Measurements from ENCODE around the gene FYN.

The FYN gene

DNA sequence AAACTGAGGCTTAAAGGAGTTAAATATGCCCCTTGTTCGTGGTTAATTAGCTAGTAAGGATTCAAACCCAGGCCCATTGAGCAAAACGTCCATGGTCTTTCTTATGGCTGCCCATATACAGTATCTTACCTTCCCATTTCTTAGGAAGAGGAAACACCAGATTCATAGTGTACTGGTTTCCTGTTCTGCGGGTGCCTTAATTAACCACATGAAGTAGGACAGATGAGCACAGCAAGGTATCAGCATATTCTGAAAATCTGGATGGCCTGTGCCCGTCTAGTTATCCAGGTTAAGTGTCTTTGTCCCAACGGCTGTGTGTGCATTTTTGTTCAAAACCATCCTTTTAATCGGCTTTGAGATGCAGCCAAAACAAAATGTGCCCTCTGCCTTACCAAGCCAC lies 174.1 kb downstream of the FYN start:
- intact Hi-C loops (cut with DNase I; ENCODE audit: low total_unique reads): no loop called here
- Histone ChIP-seq H3K27me3 (no peaks in the 10 kb centered on the region), H3K4me1 (no peaks in the 10 kb centered on the region), H3K36me3 (peaks cover 0 to 35% (median 18%) of the 10 kb centered on the region in 3 donors), H3K9me3 (no peaks in the 10 kb centered on the region), H3K4me3 (no peak overlapping the region), H3K27ac (no peak overlapping the region)
- no peak for DNase-seq
- TF ChIP-seq, protein P1, sequence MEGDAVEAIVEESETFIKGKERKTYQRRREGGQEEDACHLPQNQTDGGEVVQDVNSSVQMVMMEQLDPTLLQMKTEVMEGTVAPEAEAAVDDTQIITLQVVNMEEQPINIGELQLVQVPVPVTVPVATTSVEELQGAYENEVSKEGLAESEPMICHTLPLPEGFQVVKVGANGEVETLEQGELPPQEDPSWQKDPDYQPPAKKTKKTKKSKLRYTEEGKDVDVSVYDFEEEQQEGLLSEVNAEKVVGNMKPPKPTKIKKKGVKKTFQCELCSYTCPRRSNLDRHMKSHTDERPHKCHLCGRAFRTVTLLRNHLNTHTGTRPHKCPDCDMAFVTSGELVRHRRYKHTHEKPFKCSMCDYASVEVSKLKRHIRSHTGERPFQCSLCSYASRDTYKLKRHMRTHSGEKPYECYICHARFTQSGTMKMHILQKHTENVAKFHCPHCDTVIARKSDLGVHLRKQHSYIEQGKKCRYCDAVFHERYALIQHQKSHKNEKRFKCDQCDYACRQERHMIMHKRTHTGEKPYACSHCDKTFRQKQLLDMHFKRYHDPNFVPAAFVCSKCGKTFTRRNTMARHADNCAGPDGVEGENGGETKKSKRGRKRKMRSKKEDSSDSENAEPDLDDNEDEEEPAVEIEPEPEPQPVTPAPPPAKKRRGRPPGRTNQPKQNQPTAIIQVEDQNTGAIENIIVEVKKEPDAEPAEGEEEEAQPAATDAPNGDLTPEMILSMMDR (IDR thresholded peaks at IDR 0.05): no peak

DNA sequence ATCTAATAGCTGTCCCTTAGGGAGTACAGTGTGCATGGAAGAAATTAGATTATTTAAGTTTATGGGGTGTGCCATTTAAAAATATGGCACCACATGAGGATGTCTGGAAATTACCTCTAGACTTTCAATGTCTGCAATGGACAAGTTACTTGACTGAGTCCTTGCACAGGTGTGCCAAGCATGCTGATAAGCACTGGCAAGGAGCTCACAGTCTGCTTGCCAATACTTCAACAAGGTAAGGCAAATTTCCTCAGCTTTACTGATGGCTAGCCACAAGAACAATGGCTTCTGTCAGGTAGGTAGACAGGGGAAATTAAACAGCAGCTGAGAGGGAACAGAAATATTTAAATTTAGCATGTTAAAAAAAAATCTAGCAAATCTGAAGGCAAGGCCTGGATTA lies 176.4 kb downstream of the FYN start:
- Histone ChIP-seq H3K4me1 (peaks cover 0 to 5% (median 0%) of the 10 kb centered on the region in 4 donors), H3K27ac (no peak overlapping the region), H3K4me3 (no peak overlapping the region), H3K36me3 (peaks cover 0 to 30% (median 21%) of the 10 kb centered on the region in 3 donors), H3K9me3 (no peaks in the 10 kb centered on the region), H3K27me3 (no peaks in the 10 kb centered on the region)
- intact Hi-C loops (cut with DNase I; ENCODE audit: low total_unique reads): no loop called here
- no peak for DNase-seq
- TF ChIP-seq, protein P1 (IDR thresholded peaks at IDR 0.05): no peak

DNA sequence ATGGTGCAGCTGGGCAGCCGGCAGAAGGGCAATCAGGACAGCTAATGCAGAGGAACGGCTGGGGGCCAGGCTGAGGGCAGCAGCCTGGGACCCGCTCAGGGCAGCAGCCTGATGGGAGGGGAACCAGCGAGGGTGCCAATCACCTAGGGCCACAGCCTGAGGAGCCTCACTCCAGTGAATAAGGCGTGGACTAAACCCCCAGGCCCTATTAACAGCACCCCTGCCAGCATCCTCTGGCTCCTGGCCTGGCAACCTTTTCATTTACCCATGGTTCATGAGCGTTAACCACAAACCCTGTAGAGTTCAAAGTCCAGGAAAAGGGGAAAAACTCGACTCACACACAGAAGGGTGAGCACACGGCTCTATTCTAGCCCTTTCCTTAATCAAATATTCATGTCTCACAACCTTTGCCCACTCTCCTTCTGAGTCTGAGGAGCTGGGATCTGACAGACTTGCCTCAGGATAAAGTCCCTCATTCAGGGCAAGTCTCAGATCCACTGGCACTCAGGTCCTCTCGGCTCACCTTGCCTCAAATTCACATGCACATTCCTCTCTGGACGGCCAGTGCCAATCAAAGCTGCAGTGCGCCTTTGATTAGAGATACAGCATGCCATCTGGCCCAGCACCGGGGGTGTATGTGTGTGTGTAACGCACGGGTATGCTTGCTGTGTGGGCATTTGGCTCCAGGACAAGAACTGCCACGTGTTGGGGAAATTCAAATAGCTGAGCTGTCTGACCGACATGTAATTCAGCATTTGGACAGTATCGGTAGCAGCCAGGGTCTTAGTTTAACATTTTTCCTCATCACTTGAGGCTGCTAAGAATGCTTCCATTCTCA lies 180.7 kb downstream of the FYN start:
- Histone ChIP-seq H3K27me3 (no peaks in the 10 kb centered on the region), H3K36me3 (peaks cover 0 to 20% (median 15%) of the 10 kb centered on the region in 3 donors), H3K9me3 (no peaks in the 10 kb centered on the region), H3K4me1 (peaks cover 0 to 9% (median 0%) of the 10 kb centered on the region in 4 donors), H3K27ac (no peak overlapping the region), H3K4me3 (no peak overlapping the region)
- TF ChIP-seq, protein P1 (IDR thresholded peaks at IDR 0.05): no peak
- no peak for DNase-seq
- intact Hi-C loops (cut with DNase I; ENCODE audit: low total_unique reads): no loop called here

DNA sequence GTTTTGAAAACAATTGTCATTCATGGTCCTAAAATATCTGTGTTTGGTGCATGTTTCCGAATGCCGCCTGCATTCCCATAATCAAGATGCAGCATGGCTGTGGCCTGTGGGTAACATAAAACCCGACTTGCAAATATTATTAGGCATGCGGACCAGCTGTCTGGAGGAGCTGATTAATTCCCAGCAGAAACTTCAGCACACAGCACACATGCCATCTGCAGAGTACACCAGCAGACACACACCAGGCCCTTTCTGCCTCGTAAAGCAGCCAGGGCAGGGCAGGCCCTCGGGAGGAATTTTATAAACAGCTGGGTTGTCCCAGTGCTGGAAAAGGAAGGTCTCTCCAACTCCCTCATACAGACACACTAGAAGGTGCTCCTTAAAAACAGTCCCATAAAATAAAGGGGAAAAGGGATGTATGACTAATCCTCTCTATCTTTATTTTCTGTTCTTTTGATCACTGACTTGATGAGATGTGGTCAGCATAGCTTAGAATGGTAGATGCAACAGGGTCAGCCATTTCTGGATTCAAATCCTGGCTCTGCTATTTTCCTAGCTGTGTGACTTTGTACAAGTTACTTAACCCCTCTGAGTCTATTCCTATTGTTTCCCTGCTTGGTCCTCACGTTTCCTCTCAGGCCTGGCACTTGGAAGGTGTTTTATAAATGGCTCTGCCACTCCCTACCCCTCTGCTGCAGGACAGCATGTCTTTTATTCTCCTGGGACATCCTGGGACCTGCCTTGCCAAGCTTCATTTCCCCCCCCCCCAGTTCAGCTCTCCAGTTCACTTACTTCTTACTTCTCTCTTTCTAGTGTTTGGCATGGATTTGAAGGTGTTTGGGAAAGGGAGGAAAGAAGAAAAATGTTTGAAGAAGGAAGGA lies 181.7 kb downstream of the FYN start:
- Histone ChIP-seq H3K4me1 (peaks cover 0 to 9% (median 0%) of the 10 kb centered on the region in 4 donors), H3K36me3 (peaks cover 0 to 20% (median 15%) of the 10 kb centered on the region in 3 donors), H3K4me3 (no peak overlapping the region), H3K9me3 (no peaks in the 10 kb centered on the region), H3K27me3 (no peaks in the 10 kb centered on the region), H3K27ac (no peak overlapping the region)
- no peak for DNase-seq
- TF ChIP-seq, protein P1 (IDR thresholded peaks at IDR 0.05): no peak
- intact Hi-C loops (cut with DNase I; ENCODE audit: low total_unique reads): no loop called here

DNA sequence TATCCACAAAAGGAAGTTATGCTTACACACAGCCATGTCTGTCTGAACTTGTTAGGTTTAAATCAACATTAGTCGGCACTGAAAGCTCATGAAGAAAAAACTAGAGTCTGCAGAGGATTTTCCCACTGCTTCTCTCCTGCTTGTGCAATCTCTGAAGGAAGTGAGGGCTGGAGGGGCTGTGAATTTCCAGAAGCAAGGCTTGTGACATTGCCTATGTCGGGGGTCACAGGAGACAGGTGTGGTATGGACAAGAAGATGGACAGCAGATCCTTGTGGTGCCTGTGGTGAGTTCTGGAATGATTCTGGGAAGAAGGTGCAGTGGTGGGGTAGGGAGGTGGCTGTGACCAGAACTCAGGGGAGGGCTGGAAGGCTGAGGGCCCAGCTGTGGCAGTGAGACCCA lies 183.3 kb downstream of the FYN start:
- peaks cover 0 to 9% (median 0%) of the 10 kb centered on the region in 4 donors for H3K4me1 ChIP-seq
- H3K4me3 ChIP-seq: no peak overlapping the region
- no peaks in the 10 kb centered on the region for H3K27me3 ChIP-seq
- no peaks in the 10 kb centered on the region for H3K9me3 ChIP-seq
- no peak overlapping the region for H3K27ac ChIP-seq
- DNase-seq: no peak
- intact Hi-C loops (cut with DNase I; ENCODE audit: low total_unique reads): no loop called here
- H3K36me3 ChIP-seq: peaks cover 0 to 20% (median 15%) of the 10 kb centered on the region in 3 donors
- TF ChIP-seq, protein P1 (IDR thresholded peaks at IDR 0.05): no peak
